Measurements from ENCODE around the gene RAPGEF2. TPM values are rescaled to one million over a fixed set of nuclear protein-coding genes. Genes with fewer than 3 reads are reported as not detected.

Gene RAPGEF2
- total and polyA plus RNA-seq, 10 of the 15 experiments (the other 5 are each of a cell fraction or from before 2014, with no cell fraction given): 0.31 to 24.0 (median 2.9) TPM

- RAD21 ChIA-PET (ENCODE audit: unreplicated experiment): no interaction called here
- intact Hi-C loops (cut with micrococcal nuclease; ENCODE audit: unreplicated experiment): no loop called here
- H3K79me2 ChIP-seq (ENCODE audit: control insufficient read depth, insufficient read depth, low read length): no peaks in the 10 kb centered on the region
- POLR2A ChIA-PET: no interaction called here
- no peaks in the 10 kb centered on the region for H3K27me3 ChIP-seq (replicated peaks in 1 of 2; ENCODE audit: control insufficient read depth in 2 of 2, insufficient read depth in 2 of 2, low read length in 1 of 2)
- no peak overlapping the region for H3K4me2 ChIP-seq (ENCODE audit: control insufficient read depth, insufficient read depth)
- H3K9me3 ChIP-seq (replicated peaks; ENCODE audit: control insufficient read depth, insufficient read depth, low read length): no peaks in the 10 kb centered on the region
- ATAC-seq (no peak), DNase-seq (ENCODE audit: low read depth, low spot score) (no peak), FAIRE-seq (no peak)
- 78% methylated on average over 5 of the region's 5 CpGs for WGBS (ENCODE audit: insufficient coverage, insufficient replicate concordance, low lambda C conversion rate, missing lambda C conversion rate)
- H3K4me1 ChIP-seq (ENCODE audit: control insufficient read depth, insufficient read depth, low read length): no peaks in the 10 kb centered on the region
- in situ Hi-C loops (cut with MboI): no loop called here
- H4K20me1 ChIP-seq (ENCODE audit: control insufficient read depth, insufficient read depth): no peaks in the 10 kb centered on the region
- H3K4me3 ChIP-seq: no peak overlapping the region
- SMC1A ChIA-PET (ENCODE audit: uncharacterized antibody, unreplicated experiment): interaction anchor here (0.8 to 1.7 kb wide), 2 partner anchors 11 to 54 kb away, joined by 3 read pairs; no protein-coding TSS in a partner anchor
- H3K9ac ChIP-seq (ENCODE audit: control insufficient read depth, insufficient read depth, low read length): no peak overlapping the region
- no TSS peak for BruUV-seq (replicated peaks)
- H3K36me3 ChIP-seq (ENCODE audit: control insufficient read depth in 2 of 2, insufficient read depth in 2 of 2, low read length in 1 of 2): no peaks in the 10 kb centered on the region; a peak in 2 of 4 replicates
- no peak for TF ChIP-seq BMI1 (IDR thresholded peaks at IDR 0.05; ENCODE audit: borderline replicate concordance)
- no peak for TF ChIP-seq FOXM1 (IDR thresholded peaks at IDR 0.05; ENCODE audit: low read depth, low read length)
- TF ChIP-seq MAX (IDR thresholded peaks at IDR 0.05; ENCODE audit: low read depth, low read length): no peak
- TF ChIP-seq MYC (IDR thresholded peaks at IDR 0.05; ENCODE audit: insufficient read depth, insufficient read length, insufficient replicate concordance, low read length, severe bottlenecking): no peak
- TF ChIP-seq CHD1 (IDR thresholded peaks at IDR 0.05; ENCODE audit: low read depth, low read length): no peak
- no peak overlapping the region for H3K27ac ChIP-seq (ENCODE audit: control insufficient read depth, insufficient read depth)
- H2AFZ ChIP-seq (ENCODE audit: control insufficient read depth, low read depth, low read length): no peak overlapping the region
- CTCF ChIA-PET: interaction anchor here (1.1 kb wide), 1 partner anchor 12 kb away, joined by 3 read pairs; no protein-coding TSS in a partner anchor
Measured at GRCh38 chr4:159282329-159282728, 179.4 kb downstream of the RAPGEF2 start.

GRCh38 chr4:159282944-159283343 lies 180.1 kb downstream of the RAPGEF2 start:
- RAD21 ChIA-PET (ENCODE audit: unreplicated experiment): no interaction called here
- H3K27me3 ChIP-seq (replicated peaks in 1 of 2; ENCODE audit: control insufficient read depth in 2 of 2, insufficient read depth in 2 of 2, low read length in 1 of 2): no peaks in the 10 kb centered on the region
- FAIRE-seq: no peak
- ATAC-seq: no peak
- SMC1A ChIA-PET (ENCODE audit: uncharacterized antibody, unreplicated experiment): interaction anchor here (0.6 to 1.7 kb wide), 2 partner anchors 11 to 35 kb away, joined by 3 to 4 read pairs; no protein-coding TSS in a partner anchor
- H3K4me1 ChIP-seq (ENCODE audit: control insufficient read depth, insufficient read depth, low read length): no peaks in the 10 kb centered on the region
- BruUV-seq (replicated peaks): no TSS peak
- intact Hi-C loops (cut with micrococcal nuclease; ENCODE audit: unreplicated experiment) (no loop called here), in situ Hi-C loops (cut with MboI) (no loop called here)
- H3K36me3 ChIP-seq (ENCODE audit: control insufficient read depth in 2 of 2, insufficient read depth in 2 of 2, low read length in 1 of 2): no peaks in the 10 kb centered on the region; a peak in 2 of 4 replicates
- H3K4me3 ChIP-seq: no peak overlapping the region
- H4K20me1 ChIP-seq (ENCODE audit: control insufficient read depth, insufficient read depth): no peaks in the 10 kb centered on the region
- CTCF ChIA-PET: no interaction called here
- TF ChIP-seq PKNOX1 (IDR thresholded peaks at IDR 0.05) (no peak), ZNF622 (IDR thresholded peaks at IDR 0.05) (no peak), SPI1 (IDR thresholded peaks at IDR 0.05; ENCODE audit: borderline replicate concordance, insufficient read depth, low read depth, low read length) (no peak), SP1 (IDR thresholded peaks at IDR 0.05; ENCODE audit: low read depth, low read length) (no peak), CREB1 (IDR thresholded peaks at IDR 0.05; ENCODE audit: low read depth) (no peak), RAD21 (IDR thresholded peaks at IDR 0.05; ENCODE audit: insufficient read depth, low read depth, low read length) (no peak), ZBED1 (IDR thresholded peaks at IDR 0.05; ENCODE audit: borderline replicate concordance) (no peak), DPF2 (IDR thresholded peaks at IDR 0.05) (no peak)
- DNase-seq (ENCODE audit: low read depth, low spot score): no peak
- WGBS (ENCODE audit: insufficient coverage, insufficient replicate concordance, low lambda C conversion rate, missing lambda C conversion rate): 100% methylated on average over 2 of the region's 2 CpGs
- no peaks in the 10 kb centered on the region for H3K9me3 ChIP-seq (replicated peaks; ENCODE audit: control insufficient read depth, insufficient read depth, low read length)
- POLR2A ChIA-PET: no interaction called here
- H3K79me2 ChIP-seq (ENCODE audit: control insufficient read depth, insufficient read depth, low read length): no peaks in the 10 kb centered on the region
- no peak overlapping the region for H3K9ac ChIP-seq (ENCODE audit: control insufficient read depth, insufficient read depth, low read length)
- H2AFZ ChIP-seq (ENCODE audit: control insufficient read depth, low read depth, low read length): no peak overlapping the region
- H3K27ac ChIP-seq (ENCODE audit: control insufficient read depth, insufficient read depth): no peak overlapping the region
- H3K4me2 ChIP-seq (ENCODE audit: control insufficient read depth, insufficient read depth): no peak overlapping the region
